GM23338 (cell line): ENCODE results near the gene MYO1A. TPM values are rescaled to one million over a fixed set of nuclear protein-coding genes. Genes with fewer than 3 reads are reported as not detected.
A peak's percentile ranks its signal among the peaks of the same experiment; 100 is the strongest.

Experiments
- ATAC-seq: fragments of 200-7000 bp; cut with Tn5 transposase; 3 replicates; pipeline ENCODE4 v1.9.1; 2020
- DNase-seq: peaks from one replicate; pipeline ENCODE4 v3.0.0-alpha.2; 2015; ENCODE audit warnings: low spot score
- H2AFZ ChIP-seq: fragments of 200-600 bp; sonication (generic); 2 replicates; pipeline ENCODE4 v1.8.0; 2016; ENCODE audit warnings: antibody characterized with exemption, mild to moderate bottlenecking, moderate library complexity
- H3F3A ChIP-seq: fragments of 200-600 bp; sonication (generic); replicated peaks from 2 replicates; pipeline ENCODE4 v1.8.0; 2017; ENCODE audit warnings: antibody characterized with exemption, mixed run types, low read depth
- H3K27ac ChIP-seq: fragments of 200-600 bp; sonication (generic); 2 replicates; pipeline ENCODE4 v1.6.1; 2016; ENCODE audit warnings: low read depth
- H3K27me3 ChIP-seq: fragments of 200-600 bp; sonication (generic); 2 replicates; pipeline ENCODE4 v1.8.0; 2016; ENCODE audit warnings: mild to moderate bottlenecking, mixed run types, moderate library complexity; ENCODE audit not compliant: insufficient read depth
- H3K36me3 ChIP-seq: fragments of 200-600 bp; sonication (generic); 2 replicates; pipeline ENCODE4 v1.8.0; 2016; ENCODE audit warnings: mild to moderate bottlenecking; ENCODE audit not compliant: insufficient read depth
- H3K4me1 ChIP-seq: fragments of 200-600 bp; sonication (generic); 2 replicates; pipeline ENCODE4 v1.8.0; 2016; ENCODE audit warnings: mild to moderate bottlenecking, moderate library complexity; ENCODE audit not compliant: insufficient read depth
- H3K4me2 ChIP-seq: fragments of 200-600 bp; sonication (generic); 2 replicates; pipeline ENCODE4 v1.7.1; 2017; ENCODE audit warnings: mixed run types
- H3K4me3 ChIP-seq: fragments of 200-600 bp; sonication (generic); 2 replicates; pipeline ENCODE4 v1.6.1; 2016; ENCODE audit warnings: mixed run types
- H3K79me2 ChIP-seq: fragments of 200-600 bp; sonication (generic); replicated peaks from 2 replicates; pipeline ENCODE4 v1.8.0; 2017; ENCODE audit warnings: mild to moderate bottlenecking; ENCODE audit not compliant: insufficient read depth
- H3K9me2 ChIP-seq: fragments of 200-600 bp; sonication (generic); 2 replicates; pipeline ENCODE4 v1.8.0; 2017; ENCODE audit not compliant: insufficient read depth
- H4K20me1 ChIP-seq: fragments of 200-600 bp; sonication (generic); replicated peaks from 2 replicates; pipeline ENCODE4 v1.8.0; 2017; ENCODE audit warnings: mild to moderate bottlenecking; ENCODE audit not compliant: insufficient read depth
- H3K27ac Mint-ChIP-seq: 2 replicates; pipeline ENCODE4 v1.8.0; 2020; ENCODE audit warnings: inconsistent platforms, mild to moderate bottlenecking, moderate library complexity, mixed read lengths
- H3K27me3 Mint-ChIP-seq: 3 replicates; pipeline ENCODE4 v1.8.0; 2022; ENCODE audit warnings: low read depth, mild to moderate bottlenecking, moderate library complexity, mixed read lengths, inconsistent platforms; ENCODE audit not compliant: insufficient read depth, poor library complexity
- H3K36me3 Mint-ChIP-seq: 3 replicates; pipeline ENCODE4 v1.8.0; 2021; ENCODE audit warnings: low read depth, mild to moderate bottlenecking, inconsistent platforms, moderate library complexity, mixed read lengths
- H3K4me1 Mint-ChIP-seq: 3 replicates; pipeline ENCODE4 v1.8.0; 2020; ENCODE audit warnings: mild to moderate bottlenecking, inconsistent platforms, mixed read lengths
- H3K4me3 Mint-ChIP-seq: 3 replicates; pipeline ENCODE4 v1.8.0; 2021; ENCODE audit warnings: moderate library complexity, mild to moderate bottlenecking, inconsistent platforms, mixed read lengths
- H3K9me3 Mint-ChIP-seq: 3 replicates; pipeline ENCODE4 v1.8.0; 2020; ENCODE audit warnings: moderate library complexity, mild to moderate bottlenecking, inconsistent platforms, mixed read lengths
- CREB1 ChIP-seq: fragments of 250-450 bp; sonication (Bioruptor Pico); IDR thresholded peaks from 2 replicates; pipeline ENCODE4 v1.5.0; 2020; ENCODE audit warnings: low read depth, mild to moderate bottlenecking, moderate library complexity
- CTCF ChIP-seq, 2 experiments: fragments of 200-600 bp in 1 of 2; sonication (generic) in 1 of 2; conservative IDR thresholded peaks; 2 replicates each; pipeline versions ENCODE4 v1.5.1 to v1.6.1; 2016 to 2017; ENCODE audit warnings: antibody characterized with exemption in 2 of 2, low read depth in 2 of 2, mild to moderate bottlenecking in 2 of 2, moderate library complexity in 1 of 2
- ETS1 ChIP-seq: IDR thresholded peaks from 2 replicates; pipeline ENCODE4 v1.6.1; 2016; ENCODE audit warnings: antibody characterized with exemption
- EZH2 ChIP-seq: fragments of 200-600 bp; sonication (generic); IDR thresholded peaks from one replicate; pipeline ENCODE4 v1.8.0; 2017; ENCODE audit warnings: antibody characterized with exemption, mild to moderate bottlenecking, low read depth; ENCODE audit not compliant: unreplicated experiment
- EZH2phosphoT487 ChIP-seq: fragments of 200-600 bp; sonication (generic); IDR thresholded peaks from one replicate; pipeline ENCODE4 v1.8.1; 2018; ENCODE audit warnings: antibody characterized with exemption; ENCODE audit not compliant: unreplicated experiment
- JUNB ChIP-seq: IDR thresholded peaks from one replicate; pipeline ENCODE4 v1.6.1; 2016; ENCODE audit warnings: antibody characterized with exemption; ENCODE audit not compliant: unreplicated experiment
- NANOG ChIP-seq: IDR thresholded peaks from 2 replicates; pipeline ENCODE4 v1.6.1; 2016; ENCODE audit warnings: antibody characterized with exemption, borderline replicate concordance
- POLR2AphosphoS5 ChIP-seq: IDR thresholded peaks from 2 replicates; pipeline ENCODE4 v1.6.1; 2016; ENCODE audit warnings: antibody characterized with exemption, low read depth
- REST ChIP-seq: IDR thresholded peaks from one replicate; pipeline ENCODE4 v1.6.1; 2018; ENCODE audit warnings: antibody characterized with exemption; ENCODE audit not compliant: unreplicated experiment
- STAT1 ChIP-seq: IDR thresholded peaks from one replicate; pipeline ENCODE4 v1.6.1; 2016; ENCODE audit warnings: antibody characterized with exemption; ENCODE audit not compliant: unreplicated experiment
- ZNF114 ChIP-seq: fragments of 250-450 bp; sonication (Bioruptor Pico); IDR thresholded peaks from 2 replicates; pipeline ENCODE4 v1.5.0; 2020; ENCODE audit warnings: mild to moderate bottlenecking, moderate library complexity
- ZNF331 ChIP-seq: fragments of 250-450 bp; sonication (Bioruptor Pico); IDR thresholded peaks from 2 replicates; pipeline ENCODE4 v1.5.0; 2020; ENCODE audit warnings: low read depth, mild to moderate bottlenecking, moderate library complexity
- ZNF462 ChIP-seq: fragments of 250-450 bp; sonication (Bioruptor Pico); IDR thresholded peaks from 2 replicates; pipeline ENCODE4 v1.5.0; 2020; ENCODE audit warnings: mild to moderate bottlenecking, moderate library complexity
- polyA plus RNA-seq: library from polyadenylated mRNA; unstranded; fragments of >200 nt; fragmentation: Nextera tagmentation; extraction: Ambion mirVana; gene quantifications from 2 replicates; pipeline ENCODE4 v1.2.1, GENCODE V29; 2016
- total RNA-seq: library from RNA; depleted of rRNA; stranded (reverse); fragments of >200 nt; shearing (Covaris generic); gene quantifications from 2 replicates; pipeline ENCODE4 v1.2.3, GENCODE V29; 2014

Gene MYO1A
- total and polyA plus RNA-seq, 2 experiments from 2014 or later: not detected

- DNase-seq (no peak), ATAC-seq (no peak)
- H3K4me2 ChIP-seq: no peak overlapping the region; the same call in 1 of the 2 replicates
- H3K9me2 ChIP-seq: no peaks in the 10 kb centered on the region
- Mint-ChIP-seq H3K9me3 (no peaks in the 10 kb centered on the region), H3K27ac (peak overlapping the region; percentile 48; the same call in 1 of the 2 replicates), H3K4me1 (peaks cover 59% of the 10 kb centered on the region), H3K27me3 (peaks cover 42% of the 10 kb centered on the region), H3K4me3 (no peak overlapping the region), H3K36me3 (peaks cover 61% of the 10 kb centered on the region)
- no peaks in the 10 kb centered on the region for H3K27me3 ChIP-seq
- H3K27ac ChIP-seq: no peak overlapping the region
- H3F3A ChIP-seq: peaks cover 18% of the 10 kb centered on the region
- no peaks in the 10 kb centered on the region for H3K36me3 ChIP-seq
- no peak overlapping the region for H2AFZ ChIP-seq
- TF ChIP-seq NANOG (no peak), ZNF114 (CRISPR knock-in tag) (no peak), EZH2 (no peak), JUNB (no peak), ZNF462 (CRISPR knock-in tag) (no peak), REST (no peak), ETS1 (no peak), POLR2AphosphoS5 (no peak), ZNF331 (CRISPR knock-in tag) (no peak), CTCF (conservative IDR thresholded peaks at IDR 0.05; ENCODE audit: low read depth in 2 of 2) (no peak), STAT1 (no peak), EZH2phosphoT487 (no peak), CREB1 (CRISPR knock-in tag) (no peak)
- H3K4me1 ChIP-seq: peaks cover 27% of the 10 kb centered on the region
- no peak overlapping the region for H3K4me3 ChIP-seq
- H3K79me2 ChIP-seq: peaks cover 8% of the 10 kb centered on the region; the same call in 1 of the 2 replicates
- no peaks in the 10 kb centered on the region; the same call in 1 of the 2 replicates for H4K20me1 ChIP-seq
Measured at GRCh38 chr12:57092876-57093414, 43.0 kb upstream of the MYO1A start.
